ENCODE data around the gene TENT4A.

TENT4A gene

DNA sequence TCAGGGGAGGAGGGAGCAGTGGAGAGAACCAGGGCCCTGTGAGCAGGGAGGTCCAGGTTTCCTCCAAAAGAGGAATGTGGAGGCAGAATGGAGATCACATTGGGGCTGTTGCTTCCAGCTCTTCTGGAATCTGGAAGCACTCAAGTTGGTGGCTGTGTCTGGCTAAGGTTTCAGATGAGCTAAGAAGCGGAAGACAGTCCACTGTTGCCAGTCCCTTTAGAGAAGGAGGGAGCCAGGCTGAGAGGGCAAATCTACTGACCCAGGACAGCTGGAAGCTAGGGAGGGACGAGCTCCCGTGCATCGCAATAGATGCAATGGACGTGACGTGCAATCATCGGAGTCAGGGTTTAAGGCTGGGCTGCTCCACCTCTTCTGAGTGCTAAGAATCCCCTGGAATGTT is 71.2 kb downstream of the TENT4A start:
- Histone ChIP-seq H3K4me2 (no peak overlapping the region), H3K27me3 (ENCODE audit: insufficient read depth, low read depth) (no peaks in the 10 kb centered on the region), H3K79me2 (ENCODE audit: insufficient read depth, low read depth) (no peaks in the 10 kb centered on the region), H2AFZ (ENCODE audit: low read depth) (no peak overlapping the region), H3K4me3 (IDR thresholded peaks at IDR 0.05; ENCODE audit: insufficient read depth, low read depth, low read length) (no peak overlapping the region), H3K27ac (no peak overlapping the region), H3K36me3 (ENCODE audit: insufficient read depth) (no peaks in the 10 kb centered on the region), H3K9ac (no peak overlapping the region), H3K4me1 (ENCODE audit: low read depth, poor library complexity, severe bottlenecking) (no peaks in the 10 kb centered on the region), H4K20me1 (ENCODE audit: insufficient read depth) (no peaks in the 10 kb centered on the region)
- no peak for TF ChIP-seq CTCF (conservative IDR thresholded peaks at IDR 0.05; ENCODE audit: low read depth, low read length)

DNA sequence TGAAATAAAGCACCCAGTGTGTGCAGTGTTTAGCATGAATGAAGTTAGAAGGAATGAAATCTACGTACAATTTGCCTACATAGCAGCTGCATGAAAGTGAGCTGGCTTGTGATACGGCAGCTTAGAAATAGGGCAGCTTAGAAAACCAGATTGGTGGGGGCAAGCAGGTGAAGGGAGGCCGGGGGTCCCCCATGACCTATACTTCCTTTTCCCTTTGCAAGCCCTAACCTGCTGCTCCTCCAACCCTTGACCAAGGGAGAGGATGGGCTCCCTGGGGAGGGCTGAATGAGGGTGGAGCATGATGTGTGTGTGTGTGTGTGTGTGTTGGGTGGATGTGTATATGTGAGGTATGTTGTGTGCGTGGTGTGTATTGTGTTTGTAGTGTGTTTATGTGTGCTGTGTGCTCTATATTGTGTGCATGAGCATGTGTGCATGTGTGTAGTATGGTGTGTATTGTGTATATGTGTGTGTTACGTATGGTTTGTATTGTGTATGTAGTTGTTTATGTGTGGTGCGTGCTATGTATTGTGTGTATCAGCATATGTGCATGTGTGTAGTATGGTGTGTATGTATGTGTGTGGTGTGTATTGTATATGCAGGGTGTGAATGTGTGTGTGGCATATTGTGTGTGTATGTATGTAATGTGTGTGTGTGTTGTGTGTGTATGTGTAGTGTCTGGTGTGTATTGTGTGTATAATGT is 72.1 kb downstream of the TENT4A start:
- Histone ChIP-seq H3K4me2 (no peak overlapping the region), H3K9ac (no peak overlapping the region), H3K36me3 (ENCODE audit: insufficient read depth) (no peaks in the 10 kb centered on the region), H3K79me2 (ENCODE audit: insufficient read depth, low read depth) (no peaks in the 10 kb centered on the region), H3K27ac (no peak overlapping the region), H3K27me3 (ENCODE audit: insufficient read depth, low read depth) (no peaks in the 10 kb centered on the region), H4K20me1 (ENCODE audit: insufficient read depth) (no peaks in the 10 kb centered on the region), H3K4me1 (ENCODE audit: low read depth, poor library complexity, severe bottlenecking) (no peaks in the 10 kb centered on the region), H3K4me3 (IDR thresholded peaks at IDR 0.05; ENCODE audit: insufficient read depth, low read depth, low read length) (no peak overlapping the region), H2AFZ (ENCODE audit: low read depth) (no peak overlapping the region)
- TF ChIP-seq CTCF (conservative IDR thresholded peaks at IDR 0.05; ENCODE audit: low read depth, low read length): no peak

GRCh38 chr5:6785861-6786180 is 72.6 kb downstream of the TENT4A start:
- H3K4me2 ChIP-seq: no peak overlapping the region
- no peak for TF ChIP-seq CTCF (conservative IDR thresholded peaks at IDR 0.05; ENCODE audit: low read depth, low read length)
- H2AFZ ChIP-seq (ENCODE audit: low read depth): no peak overlapping the region
- no peak overlapping the region for H3K9ac ChIP-seq
- H3K27ac ChIP-seq: no peak overlapping the region
- H3K36me3 ChIP-seq (ENCODE audit: insufficient read depth): no peaks in the 10 kb centered on the region
- no peaks in the 10 kb centered on the region for H3K79me2 ChIP-seq (ENCODE audit: insufficient read depth, low read depth)
- no peaks in the 10 kb centered on the region for H4K20me1 ChIP-seq (ENCODE audit: insufficient read depth)
- no peaks in the 10 kb centered on the region for H3K4me1 ChIP-seq (ENCODE audit: low read depth, poor library complexity, severe bottlenecking)
- H3K4me3 ChIP-seq (IDR thresholded peaks at IDR 0.05; ENCODE audit: insufficient read depth, low read depth, low read length): no peak overlapping the region
- no peaks in the 10 kb centered on the region for H3K27me3 ChIP-seq (ENCODE audit: insufficient read depth, low read depth)

DNA sequence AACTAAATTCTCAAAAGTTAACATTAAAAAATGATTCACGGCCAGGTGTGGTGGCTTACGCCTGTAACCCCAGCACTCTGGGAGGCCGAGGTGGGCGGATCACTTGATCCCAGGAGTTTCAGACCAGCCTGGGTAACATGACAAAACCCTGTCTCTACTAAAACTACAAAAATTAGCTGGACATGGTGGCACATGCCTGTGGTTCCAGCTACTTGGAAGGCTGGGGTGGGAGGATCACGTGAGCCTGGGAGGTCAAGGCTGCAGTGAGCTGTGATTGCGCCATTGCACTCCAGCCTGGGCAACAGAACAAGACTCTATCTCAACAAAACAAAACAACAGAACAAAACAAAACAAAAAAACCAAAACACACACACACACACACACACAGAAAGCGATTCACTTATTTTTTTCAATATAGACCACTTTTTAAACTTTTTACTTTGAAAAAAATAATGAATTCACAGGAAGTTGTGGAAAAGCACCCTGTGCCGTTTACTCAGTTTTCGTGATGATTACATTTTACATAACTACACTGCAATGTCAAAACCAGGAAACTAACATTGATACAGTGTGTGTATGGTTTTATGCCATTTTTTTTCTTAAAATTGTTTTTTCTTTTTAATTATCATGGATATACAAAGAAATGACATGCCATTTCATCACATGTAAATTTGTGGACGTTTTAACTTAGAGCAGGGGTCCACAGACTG is 73.7 kb downstream of the TENT4A start:
- Histone ChIP-seq H3K27me3 (ENCODE audit: insufficient read depth, low read depth) (no peaks in the 10 kb centered on the region), H2AFZ (ENCODE audit: low read depth) (no peak overlapping the region), H3K27ac (no peak overlapping the region), H3K9ac (no peak overlapping the region), H3K4me3 (IDR thresholded peaks at IDR 0.05; ENCODE audit: insufficient read depth, low read depth, low read length) (no peak overlapping the region), H4K20me1 (ENCODE audit: insufficient read depth) (no peaks in the 10 kb centered on the region), H3K79me2 (ENCODE audit: insufficient read depth, low read depth) (no peaks in the 10 kb centered on the region), H3K36me3 (ENCODE audit: insufficient read depth) (no peaks in the 10 kb centered on the region), H3K4me2 (no peak overlapping the region), H3K4me1 (ENCODE audit: low read depth, poor library complexity, severe bottlenecking) (no peaks in the 10 kb centered on the region)
- TF ChIP-seq CTCF (conservative IDR thresholded peaks at IDR 0.05; ENCODE audit: low read depth, low read length): no peak
